ENCODE results near the gene GABBR2. TPM values are rescaled to one million over a fixed set of nuclear protein-coding genes. Genes with fewer than 3 reads are reported as not detected.

The GABBR2 gene
- total RNA-seq, 2 donors from 2014 or later: 1.2 to 1.3 TPM

DNA sequence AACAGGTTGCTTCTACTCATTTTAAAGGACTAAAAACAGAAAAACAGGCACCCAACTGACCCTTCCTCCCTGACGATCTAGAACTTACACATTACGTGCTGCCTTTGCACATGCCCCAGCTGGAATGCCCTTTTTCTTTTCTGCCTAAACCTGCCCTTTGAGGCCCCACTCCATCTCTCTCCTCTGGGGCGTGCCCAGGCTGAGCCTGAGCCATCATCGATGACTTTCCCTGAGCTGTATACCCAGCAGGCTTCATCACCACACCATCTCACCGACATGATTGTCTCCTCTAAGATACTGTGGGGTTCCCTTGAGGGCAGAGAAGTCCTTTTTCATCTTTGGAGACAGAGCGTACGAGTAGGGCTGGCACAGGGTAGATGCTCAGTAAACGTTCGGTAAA lies 24.1 kb upstream of the GABBR2 start:
- peaks cover 32% of the 10 kb centered on the region for H3K36me3 Mint-ChIP-seq (ENCODE audit: low read depth)
- Histone ChIP-seq H3K36me3 (ENCODE audit: control insufficient read depth, insufficient read depth, low read length) (peaks cover 8% of the 10 kb centered on the region), H3K27me3 (ENCODE audit: control insufficient read depth, insufficient read depth, low read length, poor library complexity, severe bottlenecking) (peaks cover under 1% of the 10 kb centered on the region), H3K4me1 (ENCODE audit: control insufficient read depth, insufficient read depth, low read length) (no peaks in the 10 kb centered on the region), H3K9me3 (ENCODE audit: control insufficient read depth, low read length) (no peaks in the 10 kb centered on the region), H3K9ac (ENCODE audit: extremely low read depth, low read length, poor library complexity, severe bottlenecking) (no peak overlapping the region), H3K27ac (ENCODE audit: low read depth, low read length) (no peak overlapping the region), H3K4me3 (ENCODE audit: low read length) (no peak overlapping the region)
- TF ChIP-seq, protein P1, sequence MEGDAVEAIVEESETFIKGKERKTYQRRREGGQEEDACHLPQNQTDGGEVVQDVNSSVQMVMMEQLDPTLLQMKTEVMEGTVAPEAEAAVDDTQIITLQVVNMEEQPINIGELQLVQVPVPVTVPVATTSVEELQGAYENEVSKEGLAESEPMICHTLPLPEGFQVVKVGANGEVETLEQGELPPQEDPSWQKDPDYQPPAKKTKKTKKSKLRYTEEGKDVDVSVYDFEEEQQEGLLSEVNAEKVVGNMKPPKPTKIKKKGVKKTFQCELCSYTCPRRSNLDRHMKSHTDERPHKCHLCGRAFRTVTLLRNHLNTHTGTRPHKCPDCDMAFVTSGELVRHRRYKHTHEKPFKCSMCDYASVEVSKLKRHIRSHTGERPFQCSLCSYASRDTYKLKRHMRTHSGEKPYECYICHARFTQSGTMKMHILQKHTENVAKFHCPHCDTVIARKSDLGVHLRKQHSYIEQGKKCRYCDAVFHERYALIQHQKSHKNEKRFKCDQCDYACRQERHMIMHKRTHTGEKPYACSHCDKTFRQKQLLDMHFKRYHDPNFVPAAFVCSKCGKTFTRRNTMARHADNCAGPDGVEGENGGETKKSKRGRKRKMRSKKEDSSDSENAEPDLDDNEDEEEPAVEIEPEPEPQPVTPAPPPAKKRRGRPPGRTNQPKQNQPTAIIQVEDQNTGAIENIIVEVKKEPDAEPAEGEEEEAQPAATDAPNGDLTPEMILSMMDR (conservative IDR thresholded peaks at IDR 0.05): no peak
- H3K4me3 Mint-ChIP-seq: no peak overlapping the region
- 93 to 94% methylated on average over 3 to 9 of the region's 9 CpGs for WGBS, 2 experiments (ENCODE audit: insufficient coverage in 1 of 2, insufficient read length in 1 of 2)
- no peak overlapping the region for H3K27ac Mint-ChIP-seq
- no peaks in the 10 kb centered on the region for H3K4me1 Mint-ChIP-seq
- no peak for DNase-seq
- H3K9me3 Mint-ChIP-seq: peaks cover 6% of the 10 kb centered on the region
- no peaks in the 10 kb centered on the region for H3K27me3 Mint-ChIP-seq (ENCODE audit: insufficient read depth)

DNA sequence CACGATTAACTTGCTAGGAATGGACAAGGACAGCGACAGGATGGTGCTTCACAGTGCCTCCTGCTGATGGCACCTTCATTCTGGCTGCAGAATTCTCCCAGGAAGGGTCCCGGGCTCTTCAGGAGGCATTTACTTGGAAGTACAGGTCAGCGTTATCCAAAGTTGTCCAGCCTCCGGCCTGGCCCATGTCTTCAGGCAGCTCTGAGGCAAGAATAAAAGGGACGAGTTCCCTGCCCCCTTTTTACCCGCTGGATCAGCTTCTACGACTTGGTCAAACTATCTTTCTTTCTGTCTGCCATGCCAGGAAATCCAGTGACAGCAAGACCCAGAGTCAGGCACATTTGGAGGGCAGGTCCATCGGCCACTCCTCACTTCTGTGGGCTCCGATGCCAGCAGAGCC lies 23.4 kb upstream of the GABBR2 start:
- no peak overlapping the region for H3K4me3 Mint-ChIP-seq
- Histone ChIP-seq H3K27me3 (ENCODE audit: control insufficient read depth, insufficient read depth, low read length, poor library complexity, severe bottlenecking) (peaks cover 8% of the 10 kb centered on the region), H3K9ac (ENCODE audit: extremely low read depth, low read length, poor library complexity, severe bottlenecking) (no peak overlapping the region), H3K9me3 (ENCODE audit: control insufficient read depth, low read length) (no peaks in the 10 kb centered on the region), H3K27ac (ENCODE audit: low read depth, low read length) (no peak overlapping the region), H3K36me3 (ENCODE audit: control insufficient read depth, insufficient read depth, low read length) (peaks cover 8% of the 10 kb centered on the region), H3K4me1 (ENCODE audit: control insufficient read depth, insufficient read depth, low read length) (no peaks in the 10 kb centered on the region), H3K4me3 (ENCODE audit: low read length) (no peak overlapping the region)
- H3K9me3 Mint-ChIP-seq: no peaks in the 10 kb centered on the region
- no peaks in the 10 kb centered on the region for H3K27me3 Mint-ChIP-seq (ENCODE audit: insufficient read depth)
- no peak overlapping the region for H3K27ac Mint-ChIP-seq
- no peaks in the 10 kb centered on the region for H3K4me1 Mint-ChIP-seq
- 91 to 94% methylated on average over 10 of the region's 10 CpGs for WGBS, 2 experiments (ENCODE audit: insufficient coverage in 1 of 2, insufficient read length in 1 of 2)
- DNase-seq: no peak
- peaks cover 25% of the 10 kb centered on the region for H3K36me3 Mint-ChIP-seq (ENCODE audit: low read depth)
- TF ChIP-seq, protein P1 (conservative IDR thresholded peaks at IDR 0.05): no peak

DNA sequence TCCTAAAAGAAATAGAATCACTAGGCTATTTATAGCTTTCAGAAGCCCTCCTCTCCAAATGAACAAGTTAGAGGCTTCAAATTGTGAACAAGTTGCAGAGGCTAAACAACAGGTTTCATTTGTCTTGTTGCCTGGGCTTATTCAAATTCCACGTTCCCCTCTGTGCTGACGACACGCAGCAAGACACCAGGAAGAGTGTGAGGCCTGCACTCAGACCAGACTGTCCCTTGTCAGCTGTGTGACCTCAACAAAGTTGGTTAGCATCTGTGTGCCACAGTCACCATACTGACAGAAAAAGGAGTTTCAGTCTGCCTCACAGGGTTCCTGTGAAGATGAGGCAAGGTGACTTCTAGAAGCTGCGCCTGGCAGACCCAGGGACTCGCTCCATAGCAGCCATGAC lies 22.1 kb upstream of the GABBR2 start:
- Histone ChIP-seq H3K36me3 (ENCODE audit: control insufficient read depth, insufficient read depth, low read length) (peaks cover 5% of the 10 kb centered on the region), H3K27ac (ENCODE audit: low read depth, low read length) (no peak overlapping the region), H3K9me3 (ENCODE audit: control insufficient read depth, low read length) (no peaks in the 10 kb centered on the region), H3K4me3 (ENCODE audit: low read length) (no peak overlapping the region), H3K4me1 (ENCODE audit: control insufficient read depth, insufficient read depth, low read length) (no peaks in the 10 kb centered on the region), H3K27me3 (ENCODE audit: control insufficient read depth, insufficient read depth, low read length, poor library complexity, severe bottlenecking) (peaks cover 20% of the 10 kb centered on the region), H3K9ac (ENCODE audit: extremely low read depth, low read length, poor library complexity, severe bottlenecking) (no peak overlapping the region)
- WGBS, 2 experiments (ENCODE audit: insufficient coverage in 1 of 2, insufficient read length in 1 of 2): 79 to 88% methylated on average over 3 to 5 of the region's 5 CpGs
- H3K4me3 Mint-ChIP-seq: no peak overlapping the region
- H3K9me3 Mint-ChIP-seq: no peaks in the 10 kb centered on the region
- TF ChIP-seq, protein P1 (conservative IDR thresholded peaks at IDR 0.05): no peak
- peaks cover 13% of the 10 kb centered on the region for H3K36me3 Mint-ChIP-seq (ENCODE audit: low read depth)
- no peak for DNase-seq
- peaks cover 9% of the 10 kb centered on the region for H3K27me3 Mint-ChIP-seq (ENCODE audit: insufficient read depth)
- no peaks in the 10 kb centered on the region for H3K4me1 Mint-ChIP-seq
- no peak overlapping the region for H3K27ac Mint-ChIP-seq
